HG03520 (cell line): ENCODE measurements around the gene ITGA8.
"Not testable (repeated sequence)": the region's sequence is repeated elsewhere in the genome, so short reads cannot be mapped to it uniquely, and the experiment has no call there.

Source experiments
- ATAC-seq: cut with Tn5 transposase; IDR thresholded peaks from one replicate; pipeline ENCODE4 v1.9.1; 2021; ENCODE audit warnings: mild to moderate bottlenecking, moderate library complexity; ENCODE audit not compliant: unreplicated experiment

Gene ITGA8

DNA sequence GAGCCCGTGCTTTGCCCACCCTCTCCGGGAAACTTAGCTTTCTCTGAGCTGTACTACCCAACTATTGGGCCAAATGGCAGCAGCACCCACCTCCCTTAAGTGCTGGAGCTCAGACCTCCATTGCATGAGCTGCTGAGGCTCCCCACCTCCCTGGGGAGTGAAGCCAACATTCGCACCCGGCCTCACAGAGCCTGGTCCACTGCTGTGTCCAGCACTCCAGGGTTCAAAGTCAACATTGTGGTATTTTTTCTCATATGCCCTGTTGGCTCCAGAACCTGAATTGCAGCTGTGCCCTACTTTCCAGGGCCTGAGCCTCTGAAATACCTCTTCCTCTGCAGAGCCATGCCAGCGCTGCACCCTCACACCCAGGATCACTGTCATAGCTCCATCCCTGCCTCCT lies 29.7 kb downstream of the ITGA8 start:
- no peak for ATAC-seq

- no peak for ATAC-seq
Observed at GRCh38 chr10:15684768-15685167, 35.0 kb downstream of the ITGA8 start.

DNA sequence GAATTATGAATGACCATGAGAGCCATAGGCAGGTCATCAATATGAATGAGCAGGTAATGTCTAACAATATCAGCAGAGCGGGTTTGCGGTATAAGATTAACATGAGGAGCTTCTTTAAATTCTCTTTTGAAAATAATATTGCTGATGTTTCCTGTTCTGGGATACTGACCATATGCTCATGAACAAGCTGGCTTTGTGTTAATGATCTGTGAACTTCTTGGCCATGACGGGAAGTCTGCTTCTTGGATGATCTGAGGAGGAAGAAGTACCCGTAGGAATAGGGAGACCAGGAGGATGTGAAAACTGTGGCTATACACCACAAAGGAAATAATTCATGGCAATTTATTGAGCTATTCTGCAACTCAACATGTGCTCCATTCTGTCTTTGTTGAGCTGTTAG lies 38.6 kb downstream of the ITGA8 start:
- no peak for ATAC-seq

- no peak for ATAC-seq
Observed at GRCh38 chr10:15678851-15679250, 40.9 kb downstream of the ITGA8 start.

GRCh38 chr10:15672469-15672868 lies 47.3 kb downstream of the ITGA8 start:
- ATAC-seq = no peak

- ATAC-seq = no peak
Observed at GRCh38 chr10:15670880-15671279, 48.8 kb downstream of the ITGA8 start.

GRCh38 chr10:15661574-15661973 lies 58.1 kb downstream of the ITGA8 start:
- no peak for ATAC-seq

- ATAC-seq = no peak
Observed at GRCh38 chr10:15660990-15661389, 58.7 kb downstream of the ITGA8 start.

- ATAC-seq = no peak
Observed at GRCh38 chr10:15658069-15658702, 61.5 kb downstream of the ITGA8 start.

- ATAC-seq = no peak
Observed at GRCh38 chr10:15652757-15653156, 67.0 kb downstream of the ITGA8 start.

GRCh38 chr10:15652117-15652516 lies 67.6 kb downstream of the ITGA8 start:
- ATAC-seq = no peak

GRCh38 chr10:15651175-15651574 lies 68.5 kb downstream of the ITGA8 start:
- no peak for ATAC-seq

DNA sequence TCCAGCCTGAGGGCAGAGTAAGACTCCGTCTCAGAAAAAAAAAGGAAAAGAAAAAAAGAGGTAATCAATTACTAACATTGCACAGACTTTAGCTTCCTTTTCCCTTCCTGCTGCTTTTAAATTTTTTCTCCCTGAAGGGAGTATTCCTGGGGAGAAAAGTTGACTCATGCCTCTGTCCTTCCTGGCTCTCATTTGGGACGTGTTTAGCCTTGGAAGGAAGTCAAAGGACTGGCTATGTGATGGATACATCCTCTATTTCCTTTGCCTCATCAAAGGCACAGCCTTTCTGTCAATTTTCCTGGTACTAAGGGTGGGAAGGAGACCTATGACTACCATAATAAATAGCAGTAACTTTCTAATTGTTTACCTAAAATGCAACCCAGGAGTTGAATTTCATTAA lies 77.6 kb downstream of the ITGA8 start:
- no peak for ATAC-seq

DNA sequence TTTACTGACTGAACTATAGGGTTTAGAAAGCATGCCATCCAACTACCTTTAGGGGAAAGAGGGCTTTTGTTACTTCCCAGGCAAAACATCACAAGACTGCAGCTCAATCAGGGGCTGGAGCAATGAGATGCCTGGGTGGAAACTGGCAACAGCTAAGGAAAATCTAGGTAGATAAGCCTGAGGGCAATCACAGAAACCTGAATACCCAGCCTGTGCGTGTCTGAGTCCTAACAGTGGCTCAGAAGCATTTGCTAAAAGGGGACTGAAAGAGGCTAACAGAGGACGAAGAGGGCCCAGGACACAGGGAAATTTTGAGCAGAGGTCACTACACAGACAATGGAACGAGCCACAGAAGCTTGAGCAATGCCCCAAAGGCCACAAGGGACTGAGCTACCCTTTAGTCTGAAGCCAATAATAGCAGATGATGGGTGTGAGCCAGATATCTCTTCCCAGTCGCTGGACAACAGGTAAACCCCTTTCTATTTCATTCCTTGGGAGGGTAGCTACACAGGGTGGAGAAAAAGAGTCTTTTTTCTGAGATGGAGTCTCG lies 79.1 kb downstream of the ITGA8 start:
- no peak for ATAC-seq

GRCh38 chr10:15636446-15636845 lies 83.3 kb downstream of the ITGA8 start:
- no peak for ATAC-seq

DNA sequence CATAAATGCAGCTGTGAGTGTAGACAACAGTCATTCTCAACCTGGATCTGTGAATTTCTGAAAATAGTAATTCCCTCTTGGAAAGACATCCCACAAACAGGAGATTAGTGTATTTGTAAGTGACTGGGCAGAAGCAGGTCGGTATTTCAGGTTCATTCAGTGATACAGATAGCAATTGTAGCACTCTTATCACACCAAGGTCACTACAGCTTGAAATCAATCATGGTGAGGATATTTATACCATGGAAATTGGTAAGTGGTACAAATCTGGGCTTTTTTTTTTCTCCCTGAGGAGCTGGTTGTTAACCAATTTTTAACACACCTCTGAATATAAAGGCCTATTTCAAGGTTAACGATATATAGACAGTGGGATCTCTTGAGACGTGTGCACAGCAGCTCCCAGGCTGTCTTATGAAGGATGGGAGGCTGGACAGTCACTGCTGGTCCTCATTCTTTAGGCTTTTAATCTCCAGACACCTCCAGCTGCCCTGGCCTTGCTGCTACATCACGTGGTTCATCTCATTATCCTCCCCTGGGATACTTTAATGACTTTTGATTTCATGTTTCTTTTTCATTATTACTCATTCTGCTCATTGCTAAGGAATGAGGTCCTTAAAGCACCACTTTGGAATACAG lies 87.1 kb downstream of the ITGA8 start:
- ATAC-seq = no peak

GRCh38 chr10:15631205-15631604 lies 88.5 kb downstream of the ITGA8 start:
- ATAC-seq = not testable (repeated sequence)

- no peak for ATAC-seq
Observed at GRCh38 chr10:15630353-15630752, 89.4 kb downstream of the ITGA8 start.

GRCh38 chr10:15627617-15628196 lies 92.0 kb downstream of the ITGA8 start:
- no peak for ATAC-seq

DNA sequence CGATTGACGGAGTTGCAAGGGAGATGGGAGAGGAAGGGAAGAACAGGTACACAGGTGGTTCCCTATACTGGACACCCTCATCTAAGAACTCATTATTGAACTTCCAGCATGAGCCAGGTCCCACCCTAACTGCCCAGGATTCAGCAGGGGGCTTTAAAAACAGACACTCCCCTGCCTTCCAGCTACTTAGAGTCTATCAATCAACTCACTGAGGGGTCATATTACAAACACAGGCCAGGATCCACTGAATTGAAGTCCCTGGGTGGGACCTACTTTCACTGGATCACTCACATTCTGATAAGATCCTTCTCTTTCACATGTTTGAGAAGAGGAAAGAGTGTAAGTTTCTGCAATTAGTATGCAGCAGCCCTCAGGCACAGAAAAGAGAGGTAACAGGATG lies 92.8 kb downstream of the ITGA8 start:
- no peak for ATAC-seq

GRCh38 chr10:15625261-15625660 lies 94.5 kb downstream of the ITGA8 start:
- ATAC-seq = no peak
